IPS-NIHi11 (cell line): ENCODE data around the gene BCAT1.
"Not testable (repeated sequence)": the region's sequence is repeated elsewhere in the genome, so short reads cannot be mapped to it uniquely, and the experiment has no call there.

Experiments used
- DNase-seq: peaks from one replicate; pipeline ENCODE4 v3.0.0; 2012; ENCODE audit warnings: mixed read lengths, low spot score

The BCAT1 gene

GRCh38 chr12:24899503-24900075, 49.3 kb downstream of the BCAT1 start:
- DNase-seq, result no peak

- DNase-seq, result no peak
Observed at GRCh38 chr12:24898606-24899005, 50.3 kb downstream of the BCAT1 start.

- no peak for DNase-seq
Observed at GRCh38 chr12:24898185-24898584, 50.7 kb downstream of the BCAT1 start.

GRCh38 chr12:24896171-24896570, 52.7 kb downstream of the BCAT1 start:
- no peak for DNase-seq

- no peak for DNase-seq
Observed at GRCh38 chr12:24895612-24896011, 53.3 kb downstream of the BCAT1 start.

GRCh38 chr12:24894879-24895278, 54.0 kb downstream of the BCAT1 start:
- no peak for DNase-seq

- DNase-seq, result no peak
Observed at GRCh38 chr12:24890048-24890803, 58.7 kb downstream of the BCAT1 start.

GRCh38 chr12:24889411-24889810, 59.5 kb downstream of the BCAT1 start:
- no peak for DNase-seq

- DNase-seq, result no peak
Observed at GRCh38 chr12:24888813-24889212, 60.1 kb downstream of the BCAT1 start.

- DNase-seq, result no peak
Observed at GRCh38 chr12:24884911-24885310, 64.0 kb downstream of the BCAT1 start.

- DNase-seq, result no peak
Observed at GRCh38 chr12:24881724-24882371, 67.1 kb downstream of the BCAT1 start.

GRCh38 chr12:24881227-24881626, 67.7 kb downstream of the BCAT1 start:
- DNase-seq, result no peak

GRCh38 chr12:24880732-24881131, 68.2 kb downstream of the BCAT1 start:
- no peak for DNase-seq

- DNase-seq, result no peak
Observed at GRCh38 chr12:24879644-24880043, 69.3 kb downstream of the BCAT1 start.

- no peak for DNase-seq
Observed at GRCh38 chr12:24875014-24875413, 73.9 kb downstream of the BCAT1 start.

- no peak for DNase-seq
Observed at GRCh38 chr12:24872211-24872610, 76.7 kb downstream of the BCAT1 start.

- DNase-seq, result not testable (repeated sequence)
Observed at GRCh38 chr12:24866139-24866538, 82.8 kb downstream of the BCAT1 start.

- DNase-seq, result peak; percentile 13
Observed at GRCh38 chr12:24864796-24865125, 84.1 kb downstream of the BCAT1 start.

- no peak for DNase-seq
Observed at GRCh38 chr12:24861766-24862540, 86.9 kb downstream of the BCAT1 start.

- no peak for DNase-seq
Observed at GRCh38 chr12:24860546-24860945, 88.4 kb downstream of the BCAT1 start.

- DNase-seq, result no peak
Observed at GRCh38 chr12:24856541-24856940, 92.4 kb downstream of the BCAT1 start.

- no peak for DNase-seq
Observed at GRCh38 chr12:24854908-24855307, 94.0 kb downstream of the BCAT1 start.

- no peak for DNase-seq
Observed at GRCh38 chr12:24854017-24854416, 94.9 kb downstream of the BCAT1 start.
